HepG2 (cell line): ENCODE measurements around the gene EXOC6B.

Source experiments
- JUN ChIP-seq: sonication (generic); formaldehyde crosslinking; IDR thresholded peaks from 2 replicates; pipeline ENCODE4 v1.4.0; 2020; ENCODE audit warnings: mild to moderate bottlenecking, missing genetic modification reagents
- MATR3 ChIP-seq: sonication (generic); formaldehyde crosslinking; IDR thresholded peaks from 2 replicates; pipeline ENCODE4 v1.4.0; 2020; ENCODE audit warnings: missing genetic modification reagents
- NFRKB ChIP-seq: fragments of 450-650 bp; IDR thresholded peaks from 2 replicates; pipeline ENCODE4 v1.6.1; 2017
- THYN1 ChIP-seq: sonication (generic); formaldehyde crosslinking; IDR thresholded peaks from 2 replicates; pipeline ENCODE4 v1.8.1; 2023; ENCODE audit warnings: low read depth, mild to moderate bottlenecking, moderate library complexity, missing genetic modification reagents, borderline replicate concordance
- ZBTB20 ChIP-seq: sonication (generic); formaldehyde crosslinking; IDR thresholded peaks from 2 replicates; pipeline ENCODE4 v1.8.1; 2023; ENCODE audit warnings: missing genetic modification reagents, low read depth, mild to moderate bottlenecking, borderline replicate concordance
- ZNF263 ChIP-seq: sonication (generic); formaldehyde crosslinking; IDR thresholded peaks from 2 replicates; pipeline ENCODE4 v1.4.0; 2020; ENCODE audit warnings: missing genetic modification reagents
- ZNF274 ChIP-seq: sonication (generic); formaldehyde crosslinking; IDR thresholded peaks from 2 replicates; pipeline ENCODE4 v1.5.1; 2020; ENCODE audit warnings: mild to moderate bottlenecking, missing genetic modification reagents
- TF ChIP-seq, protein P1 (sequence below): sonication (generic); formaldehyde crosslinking; IDR thresholded peaks from 2 replicates; pipeline ENCODE4 v1.5.0; 2020; ENCODE audit warnings: mild to moderate bottlenecking, missing genetic modification reagents, moderate library complexity

DNA sequence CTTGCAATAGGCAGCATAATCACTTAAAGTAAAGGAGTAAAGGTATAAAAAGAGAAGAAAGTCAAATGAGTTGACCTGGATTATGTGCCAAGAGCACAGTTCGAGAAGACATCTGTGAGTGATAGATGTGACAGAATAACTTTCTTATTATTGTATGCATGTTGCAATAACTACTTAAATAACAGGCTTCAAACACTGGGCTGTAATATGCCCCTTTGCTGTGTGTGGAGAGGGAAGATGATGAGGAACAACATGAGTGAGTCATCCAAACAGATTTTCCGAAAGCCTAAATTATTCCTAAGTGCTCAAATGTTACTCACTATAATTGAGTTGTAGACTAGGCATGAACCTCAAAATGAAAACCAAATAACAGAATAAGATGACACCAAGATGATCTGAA is 328.1 kb downstream of the EXOC6B start:
- TF ChIP-seq ZNF274 (CRISPR knock-in tag) = no peak
- TF ChIP-seq MATR3 (CRISPR knock-in tag) = no peak
- TF ChIP-seq, protein P1, sequence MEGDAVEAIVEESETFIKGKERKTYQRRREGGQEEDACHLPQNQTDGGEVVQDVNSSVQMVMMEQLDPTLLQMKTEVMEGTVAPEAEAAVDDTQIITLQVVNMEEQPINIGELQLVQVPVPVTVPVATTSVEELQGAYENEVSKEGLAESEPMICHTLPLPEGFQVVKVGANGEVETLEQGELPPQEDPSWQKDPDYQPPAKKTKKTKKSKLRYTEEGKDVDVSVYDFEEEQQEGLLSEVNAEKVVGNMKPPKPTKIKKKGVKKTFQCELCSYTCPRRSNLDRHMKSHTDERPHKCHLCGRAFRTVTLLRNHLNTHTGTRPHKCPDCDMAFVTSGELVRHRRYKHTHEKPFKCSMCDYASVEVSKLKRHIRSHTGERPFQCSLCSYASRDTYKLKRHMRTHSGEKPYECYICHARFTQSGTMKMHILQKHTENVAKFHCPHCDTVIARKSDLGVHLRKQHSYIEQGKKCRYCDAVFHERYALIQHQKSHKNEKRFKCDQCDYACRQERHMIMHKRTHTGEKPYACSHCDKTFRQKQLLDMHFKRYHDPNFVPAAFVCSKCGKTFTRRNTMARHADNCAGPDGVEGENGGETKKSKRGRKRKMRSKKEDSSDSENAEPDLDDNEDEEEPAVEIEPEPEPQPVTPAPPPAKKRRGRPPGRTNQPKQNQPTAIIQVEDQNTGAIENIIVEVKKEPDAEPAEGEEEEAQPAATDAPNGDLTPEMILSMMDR (CRISPR knock-in tag) = no peak
- TF ChIP-seq THYN1 (CRISPR knock-in tag) = no peak
- TF ChIP-seq ZNF263 (CRISPR knock-in tag) = no peak
- no peak for TF ChIP-seq NFRKB
- TF ChIP-seq JUN (CRISPR knock-in tag) = no peak
- TF ChIP-seq ZBTB20 (CRISPR knock-in tag) = no peak
